RWPE2 (cell line): ENCODE measurements around the gene MUC5B.
"Not testable (repeated sequence)": the region's sequence is repeated elsewhere in the genome, so short reads cannot be mapped to it uniquely, and the experiment has no call there.

Source experiments
- ATAC-seq: fragments of 200-7000 bp; cut with Tn5 transposase; 3 replicates; pipeline ENCODE4 v1.9.1; 2021; ENCODE audit warnings: low read depth
- DNase-seq: peaks from one replicate; pipeline ENCODE4 v3.0.0-alpha.2; 2020; ENCODE audit warnings: low spot score
- H3K27ac ChIP-seq: fragments of 450-650 bp; 2 replicates; pipeline ENCODE4 v1.5.1; 2017; ENCODE audit warnings: mild to moderate bottlenecking; ENCODE audit not compliant: poor library complexity, severe bottlenecking
- H3K27me3 ChIP-seq: fragments of 250-450 bp; sonication (Bioruptor Pico); 2 replicates; pipeline ENCODE4 v1.5.1; 2021; ENCODE audit warnings: mild to moderate bottlenecking, moderate library complexity; ENCODE audit not compliant: insufficient read depth, poor library complexity, severe bottlenecking
- H3K36me3 ChIP-seq: fragments of 250-450 bp; sonication (Bioruptor Pico); 2 replicates; pipeline ENCODE4 v1.5.1; 2020; ENCODE audit warnings: low read depth, mild to moderate bottlenecking, moderate library complexity
- H3K4me1 ChIP-seq: fragments of 250-450 bp; sonication (Bioruptor Pico); 2 replicates; pipeline ENCODE4 v1.5.1; 2021; ENCODE audit warnings: mild to moderate bottlenecking, moderate library complexity; ENCODE audit not compliant: insufficient read depth, poor library complexity, severe bottlenecking
- H3K4me3 ChIP-seq: fragments of 250-450 bp; sonication (Bioruptor Pico); 2 replicates; pipeline ENCODE4 v1.5.1; 2021; ENCODE audit warnings: mild to moderate bottlenecking, moderate library complexity; ENCODE audit not compliant: severe bottlenecking
- H3K9me3 ChIP-seq: fragments of 250-450 bp; sonication (Bioruptor Pico); 2 replicates; pipeline ENCODE4 v1.5.1; 2021; ENCODE audit warnings: mild to moderate bottlenecking, moderate library complexity; ENCODE audit not compliant: severe bottlenecking
- TF ChIP-seq, protein P1 (sequence below): fragments of 450-650 bp; IDR thresholded peaks from one replicate; pipeline ENCODE4 v1.5.1; 2017; ENCODE audit warnings: mild to moderate bottlenecking, moderate library complexity; ENCODE audit not compliant: poor library complexity, severe bottlenecking

MUC5B gene, protein sequence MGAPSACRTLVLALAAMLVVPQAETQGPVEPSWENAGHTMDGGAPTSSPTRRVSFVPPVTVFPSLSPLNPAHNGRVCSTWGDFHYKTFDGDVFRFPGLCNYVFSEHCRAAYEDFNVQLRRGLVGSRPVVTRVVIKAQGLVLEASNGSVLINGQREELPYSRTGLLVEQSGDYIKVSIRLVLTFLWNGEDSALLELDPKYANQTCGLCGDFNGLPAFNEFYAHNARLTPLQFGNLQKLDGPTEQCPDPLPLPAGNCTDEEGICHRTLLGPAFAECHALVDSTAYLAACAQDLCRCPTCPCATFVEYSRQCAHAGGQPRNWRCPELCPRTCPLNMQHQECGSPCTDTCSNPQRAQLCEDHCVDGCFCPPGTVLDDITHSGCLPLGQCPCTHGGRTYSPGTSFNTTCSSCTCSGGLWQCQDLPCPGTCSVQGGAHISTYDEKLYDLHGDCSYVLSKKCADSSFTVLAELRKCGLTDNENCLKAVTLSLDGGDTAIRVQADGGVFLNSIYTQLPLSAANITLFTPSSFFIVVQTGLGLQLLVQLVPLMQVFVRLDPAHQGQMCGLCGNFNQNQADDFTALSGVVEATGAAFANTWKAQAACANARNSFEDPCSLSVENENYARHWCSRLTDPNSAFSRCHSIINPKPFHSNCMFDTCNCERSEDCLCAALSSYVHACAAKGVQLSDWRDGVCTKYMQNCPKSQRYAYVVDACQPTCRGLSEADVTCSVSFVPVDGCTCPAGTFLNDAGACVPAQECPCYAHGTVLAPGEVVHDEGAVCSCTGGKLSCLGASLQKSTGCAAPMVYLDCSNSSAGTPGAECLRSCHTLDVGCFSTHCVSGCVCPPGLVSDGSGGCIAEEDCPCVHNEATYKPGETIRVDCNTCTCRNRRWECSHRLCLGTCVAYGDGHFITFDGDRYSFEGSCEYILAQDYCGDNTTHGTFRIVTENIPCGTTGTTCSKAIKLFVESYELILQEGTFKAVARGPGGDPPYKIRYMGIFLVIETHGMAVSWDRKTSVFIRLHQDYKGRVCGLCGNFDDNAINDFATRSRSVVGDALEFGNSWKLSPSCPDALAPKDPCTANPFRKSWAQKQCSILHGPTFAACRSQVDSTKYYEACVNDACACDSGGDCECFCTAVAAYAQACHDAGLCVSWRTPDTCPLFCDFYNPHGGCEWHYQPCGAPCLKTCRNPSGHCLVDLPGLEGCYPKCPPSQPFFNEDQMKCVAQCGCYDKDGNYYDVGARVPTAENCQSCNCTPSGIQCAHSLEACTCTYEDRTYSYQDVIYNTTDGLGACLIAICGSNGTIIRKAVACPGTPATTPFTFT (N-terminal part only)

DNA sequence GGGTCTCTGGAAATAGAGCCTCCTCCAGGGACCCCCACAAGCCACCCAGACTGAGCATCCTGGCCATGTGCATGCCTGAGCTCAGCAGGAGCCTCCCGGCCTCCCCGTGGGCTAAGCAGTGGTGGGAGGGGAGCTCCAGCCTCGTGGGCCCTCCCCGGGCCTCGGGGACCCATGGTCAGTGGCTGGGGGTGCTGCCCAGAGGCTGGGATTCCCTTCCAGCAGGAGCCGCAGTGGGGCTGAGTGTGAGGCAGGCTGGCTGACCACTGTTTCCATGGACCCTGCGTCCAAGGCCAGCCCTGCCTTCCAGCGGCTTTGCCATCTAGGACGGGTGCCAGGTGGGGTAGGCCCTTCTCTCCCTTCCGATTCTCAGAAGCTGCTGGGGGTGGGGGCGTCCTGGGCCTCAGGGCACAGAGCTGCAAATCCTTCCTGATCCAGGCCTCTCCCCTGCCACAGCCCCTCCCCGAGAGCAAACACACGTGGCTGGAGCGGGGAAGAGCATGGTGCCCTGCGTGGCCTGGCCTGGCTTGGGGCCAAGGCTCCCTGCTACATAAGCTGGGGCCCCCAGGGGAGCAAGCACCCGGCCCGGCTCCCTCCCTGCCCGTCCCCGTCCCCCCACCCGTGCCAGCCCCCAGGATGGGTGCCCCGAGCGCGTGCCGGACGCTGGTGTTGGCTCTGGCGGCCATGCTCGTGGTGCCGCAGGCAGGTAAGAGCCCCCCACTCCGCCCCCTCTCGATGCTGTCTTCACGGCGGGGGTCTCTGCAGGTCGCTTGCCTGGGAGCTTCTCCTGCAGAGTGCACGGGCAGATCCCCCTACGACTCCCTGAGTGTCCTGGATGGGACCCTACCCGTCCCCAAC is at the start of gene MUC5B:
Gene MUC5B, plus strand, starts transcription at position 576 of the 855 bp plus-strand sequence. Its CDS starts 58 bp downstream, at position 634.
- Histone ChIP-seq H3K27me3 (peaks cover 25% of the 10 kb centered on the region), H3K36me3 (no peaks in the 10 kb centered on the region)
- no peak for DNase-seq

DNA sequence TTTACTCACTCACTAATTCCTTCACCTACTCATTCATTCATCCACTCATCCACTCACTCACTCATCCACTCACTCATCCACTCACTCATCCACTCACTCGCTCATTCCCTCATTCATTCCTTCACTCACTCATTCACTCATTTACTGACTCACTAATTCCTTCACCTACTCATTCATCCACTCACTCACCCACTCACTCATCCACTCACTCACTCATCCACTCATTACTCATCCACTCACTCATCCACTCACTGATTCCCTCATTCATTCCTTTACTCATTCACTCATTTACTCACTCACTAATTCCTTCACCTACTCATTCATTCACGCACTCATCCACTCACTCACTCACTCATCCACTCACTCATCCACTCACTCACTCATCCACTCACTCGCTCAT is 49.5 kb upstream of the MUC5B start:
- ATAC-seq, H3K36me3 ChIP-seq, H3K27me3 ChIP-seq, H3K4me1 ChIP-seq, H3K4me3 ChIP-seq, H3K27ac ChIP-seq, H3K9me3 ChIP-seq, DNase-seq: not testable (repeated sequence)

More for the DNA sequence above, at the start of gene MUC5B:
- H3K4me1 ChIP-seq = no peaks in the 10 kb centered on the region
- H3K9me3 ChIP-seq = no peaks in the 10 kb centered on the region
- ATAC-seq = no peak
- H3K27ac ChIP-seq = no peak within 1 kb of the TSS
- H3K4me3 ChIP-seq = no peak within 1 kb of the TSS
- TF ChIP-seq, protein P1, sequence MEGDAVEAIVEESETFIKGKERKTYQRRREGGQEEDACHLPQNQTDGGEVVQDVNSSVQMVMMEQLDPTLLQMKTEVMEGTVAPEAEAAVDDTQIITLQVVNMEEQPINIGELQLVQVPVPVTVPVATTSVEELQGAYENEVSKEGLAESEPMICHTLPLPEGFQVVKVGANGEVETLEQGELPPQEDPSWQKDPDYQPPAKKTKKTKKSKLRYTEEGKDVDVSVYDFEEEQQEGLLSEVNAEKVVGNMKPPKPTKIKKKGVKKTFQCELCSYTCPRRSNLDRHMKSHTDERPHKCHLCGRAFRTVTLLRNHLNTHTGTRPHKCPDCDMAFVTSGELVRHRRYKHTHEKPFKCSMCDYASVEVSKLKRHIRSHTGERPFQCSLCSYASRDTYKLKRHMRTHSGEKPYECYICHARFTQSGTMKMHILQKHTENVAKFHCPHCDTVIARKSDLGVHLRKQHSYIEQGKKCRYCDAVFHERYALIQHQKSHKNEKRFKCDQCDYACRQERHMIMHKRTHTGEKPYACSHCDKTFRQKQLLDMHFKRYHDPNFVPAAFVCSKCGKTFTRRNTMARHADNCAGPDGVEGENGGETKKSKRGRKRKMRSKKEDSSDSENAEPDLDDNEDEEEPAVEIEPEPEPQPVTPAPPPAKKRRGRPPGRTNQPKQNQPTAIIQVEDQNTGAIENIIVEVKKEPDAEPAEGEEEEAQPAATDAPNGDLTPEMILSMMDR = no peak

GRCh38 chr11:1174441-1175370 is 48.2 kb upstream of the MUC5B start:
- no peaks in the 10 kb centered on the region for H3K36me3 ChIP-seq
- TF ChIP-seq, protein P1 = no peak
- H3K4me1 ChIP-seq = no peaks in the 10 kb centered on the region
- no peak for DNase-seq
- H3K27me3 ChIP-seq = no peaks in the 10 kb centered on the region
- no peaks in the 10 kb centered on the region for H3K9me3 ChIP-seq
- ATAC-seq = no peak
- H3K4me3 ChIP-seq = no peak overlapping the region
- H3K27ac ChIP-seq = no peak overlapping the region

DNA sequence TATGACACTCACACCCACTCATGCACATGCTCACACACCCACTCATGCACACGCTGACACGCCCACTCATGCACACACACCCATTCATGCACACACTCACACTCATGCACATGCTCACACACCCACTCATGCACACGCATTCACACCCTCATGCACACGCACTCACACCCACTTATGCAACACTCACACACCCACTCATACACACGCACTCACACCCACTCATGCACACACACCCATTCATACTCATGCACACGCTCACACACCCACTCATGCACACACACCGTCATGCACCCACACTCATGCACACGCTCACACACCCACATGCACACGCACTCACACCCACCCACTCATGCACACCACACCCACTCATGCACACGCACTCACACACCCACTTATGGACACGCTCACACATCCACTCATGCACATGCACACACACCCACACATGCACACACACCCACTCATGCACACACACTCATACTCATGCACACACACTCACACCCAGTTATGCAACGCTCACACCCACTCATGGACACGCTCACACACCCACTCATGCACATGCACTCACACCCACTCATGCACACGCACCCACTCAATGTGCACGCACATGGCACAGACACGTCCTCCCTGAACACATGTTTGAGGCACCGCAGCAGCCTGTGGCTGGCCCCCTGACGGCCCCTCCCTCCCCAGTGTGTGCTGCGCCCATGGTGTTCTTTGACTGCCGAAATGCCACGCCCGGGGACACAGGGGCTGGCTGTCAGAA is 47.2 kb upstream of the MUC5B start:
- TF ChIP-seq, protein P1 = no peak
- no peak for ATAC-seq

More for the DNA sequence above, 47.2 kb upstream of the MUC5B start:
- no peak overlapping the region for H3K27ac ChIP-seq
- no peaks in the 10 kb centered on the region for H3K27me3 ChIP-seq
- DNase-seq = no peak
- no peaks in the 10 kb centered on the region for H3K36me3 ChIP-seq
- no peaks in the 10 kb centered on the region for H3K4me1 ChIP-seq
- no peak overlapping the region for H3K4me3 ChIP-seq
- H3K9me3 ChIP-seq = no peaks in the 10 kb centered on the region
